Psoas muscle (tissue), 8 donors: ENCODE results near the gene CLIC5. TPM values are rescaled to one million over a fixed set of nuclear protein-coding genes. Genes with fewer than 3 reads are reported as not detected.
A peak's percentile ranks its signal among the peaks of the same experiment; 100 is the strongest.

Experiments
- ATAC-seq, 4 donors: fragments of 200-7000 bp; cut with Tn5 transposase; one replicate each; pipeline ENCODE4 v1.9.1; 2020; ENCODE audit warnings: moderate library complexity in 3 of 4, mild to moderate bottlenecking in 2 of 4
- DNase-seq, 2 donors: peaks; one replicate each; pipeline ENCODE4 v3.0.0-alpha.2; 2020
- H3K27ac ChIP-seq: fragments of 200-600 bp; one replicate; pipeline ENCODE4 v1.8.0; 2022
- H3K27me3 ChIP-seq, 3 donors: fragments of 200-600 bp in 1 of 3; one replicate each; pipeline versions ENCODE4 v1.6.1 to v1.8.0; 2013 to 2022; ENCODE audit warnings: low read length in 2 of 3, mild to moderate bottlenecking in 2 of 3, moderate library complexity in 1 of 3; ENCODE audit not compliant: insufficient read depth in 3 of 3
- H3K36me3 ChIP-seq, 2 donors: fragments of 200-600 bp in 1 of 2; one replicate each; pipeline versions ENCODE4 v1.6.1 to v1.8.0; 2013 to 2022; ENCODE audit warnings: low read depth in 1 of 2, mild to moderate bottlenecking in 1 of 2, moderate library complexity in 1 of 2; ENCODE audit not compliant: insufficient read depth in 1 of 2
- H3K4me1 ChIP-seq: fragments of 200-600 bp; one replicate; pipeline ENCODE4 v1.8.0; 2022
- H3K4me3 ChIP-seq: fragments of 200-600 bp; one replicate; pipeline ENCODE4 v1.8.0; 2022; ENCODE audit warnings: mild to moderate bottlenecking
- H3K9me3 ChIP-seq: fragments of 200-600 bp; one replicate; pipeline ENCODE4 v1.8.0; 2022
- WGBS, 3 donors: extraction: QIAGEN DNeasy Blood & Tissue Kit; methylation state at CpG; one replicate each; pipeline versions ENCODE4 v1.1.6 to v1.1.7; 2013; 5-methylcytosine and 5-hydroxymethylcytosine counted together
- intact Hi-C, 2 donors: fragments of 100-400 bp; cut with DNase I; formaldehyde crosslinking; loops; one replicate each; pipeline versions ENCODE4 v1.11.0 to v1.14.2; 2022
- polyA plus RNA-seq, 3 donors: library from polyadenylated mRNA; stranded (reverse); fragments of 200-250 nt; gene quantifications; one replicate each; pipeline ENCODE4 v1.2.3, GENCODE V29; 2013
- total RNA-seq, 4 donors: library from RNA; stranded (reverse); fragmentation: NEBNext Ultra II Directional in 2 of 4; extraction: Animal tissue kit (Norgen Biotek cat#: 25700) in 2 of 4; gene quantifications; one replicate each; pipeline versions ENCODE4 v1.2.1 to v1.2.4, GENCODE V29; 2021 to 2023
- TF ChIP-seq, protein P1 (sequence below): fragments of 200-600 bp; IDR thresholded peaks from one replicate; pipeline ENCODE4 v1.8.0; 2022; ENCODE audit warnings: antibody characterized with exemption
- donor health status: healthy with polysubstance abuse.
- donor health status: DM: no; HTN: no; CAD: no; lungs with moderate emphysema.
- donor health status: Bipolar disorder and iron deficiency.
- donor health status: healthy.
- donor health status: DM: yes; HTN: yes; CAD: no.
- donor health status: DM: no; HTN: no; CAD: no.
- donor health status: DM: no; HTN: no; CAD: no.
- donor health status: DM: yes; HTN: yes; CAD: no.

The CLIC5 gene
- total and polyA plus RNA-seq, 7 donors, result 30.2 to 285 (median 166) TPM

DNA sequence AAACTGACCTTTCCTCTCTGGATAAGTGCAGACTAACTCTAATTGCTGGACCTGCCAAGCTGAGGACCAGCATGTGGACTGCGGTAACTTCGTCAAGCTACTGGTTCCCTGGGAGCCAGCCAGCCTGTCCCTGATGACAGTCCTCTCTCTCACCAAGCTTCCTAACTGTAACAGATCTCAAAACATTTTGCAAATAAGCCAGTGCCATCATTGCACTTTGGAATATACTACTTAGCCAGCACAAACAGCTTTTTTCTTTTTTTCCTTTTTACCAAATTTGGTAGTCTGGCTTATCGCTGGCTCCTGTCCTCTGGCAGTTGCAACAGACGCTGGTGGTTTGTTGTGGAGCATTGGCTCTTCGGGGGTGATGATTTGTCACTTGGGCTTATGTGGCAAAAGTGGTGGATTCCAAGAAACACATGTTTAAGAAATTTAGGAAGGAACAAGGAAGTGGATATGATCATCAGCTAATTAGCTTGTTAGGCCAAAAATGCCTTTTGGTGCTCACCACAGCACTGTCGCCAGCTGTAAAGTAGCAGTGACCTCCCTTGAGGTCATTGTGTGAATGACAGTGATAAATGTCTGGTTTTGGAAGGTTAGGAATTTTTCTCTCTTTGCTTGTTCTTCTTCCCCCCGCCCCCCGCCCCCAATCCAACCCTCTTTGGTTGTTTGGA is 171.7 kb downstream of the CLIC5 start:
- TF ChIP-seq, protein P1, sequence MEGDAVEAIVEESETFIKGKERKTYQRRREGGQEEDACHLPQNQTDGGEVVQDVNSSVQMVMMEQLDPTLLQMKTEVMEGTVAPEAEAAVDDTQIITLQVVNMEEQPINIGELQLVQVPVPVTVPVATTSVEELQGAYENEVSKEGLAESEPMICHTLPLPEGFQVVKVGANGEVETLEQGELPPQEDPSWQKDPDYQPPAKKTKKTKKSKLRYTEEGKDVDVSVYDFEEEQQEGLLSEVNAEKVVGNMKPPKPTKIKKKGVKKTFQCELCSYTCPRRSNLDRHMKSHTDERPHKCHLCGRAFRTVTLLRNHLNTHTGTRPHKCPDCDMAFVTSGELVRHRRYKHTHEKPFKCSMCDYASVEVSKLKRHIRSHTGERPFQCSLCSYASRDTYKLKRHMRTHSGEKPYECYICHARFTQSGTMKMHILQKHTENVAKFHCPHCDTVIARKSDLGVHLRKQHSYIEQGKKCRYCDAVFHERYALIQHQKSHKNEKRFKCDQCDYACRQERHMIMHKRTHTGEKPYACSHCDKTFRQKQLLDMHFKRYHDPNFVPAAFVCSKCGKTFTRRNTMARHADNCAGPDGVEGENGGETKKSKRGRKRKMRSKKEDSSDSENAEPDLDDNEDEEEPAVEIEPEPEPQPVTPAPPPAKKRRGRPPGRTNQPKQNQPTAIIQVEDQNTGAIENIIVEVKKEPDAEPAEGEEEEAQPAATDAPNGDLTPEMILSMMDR, result no peak
- DNase-seq, result peak in 1 of 2 donors; percentile 49
- Histone ChIP-seq H3K27me3 (peaks cover 0 to 1% (median 0%) of the 10 kb centered on the region in 3 donors), H3K4me1 (no peaks in the 10 kb centered on the region), H3K9me3 (no peaks in the 10 kb centered on the region), H3K36me3 (no peaks in the 10 kb centered on the region), H3K27ac (no peak overlapping the region), H3K4me3 (no peak overlapping the region)
- no peak for ATAC-seq
- 42 to 55% (median 50%) methylated on average over 8 of the region's 8 CpGs for WGBS, 3 donors
- intact Hi-C loops, result no loop called here

DNA sequence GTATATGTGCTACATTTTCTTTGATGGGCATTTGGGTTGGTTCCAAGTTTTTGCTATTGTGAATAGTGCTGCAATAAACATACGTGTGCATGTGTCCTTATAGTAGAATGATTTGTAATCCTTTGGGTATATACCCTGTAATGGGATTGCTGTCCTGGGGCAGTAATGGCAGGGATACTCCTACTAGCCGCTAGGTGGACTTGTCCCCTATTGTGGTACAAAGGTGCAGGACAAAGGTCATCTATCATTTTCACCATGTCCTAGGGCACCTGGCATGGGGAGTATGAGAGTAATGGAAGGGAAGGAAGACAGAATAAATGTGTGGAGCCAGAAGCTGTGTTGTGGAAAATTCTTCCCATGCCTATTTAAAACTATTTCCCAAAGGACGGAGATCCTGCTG is 174.6 kb downstream of the CLIC5 start:
- ATAC-seq (no peak), DNase-seq (no peak)
- TF ChIP-seq, protein P1, result no peak

DNA sequence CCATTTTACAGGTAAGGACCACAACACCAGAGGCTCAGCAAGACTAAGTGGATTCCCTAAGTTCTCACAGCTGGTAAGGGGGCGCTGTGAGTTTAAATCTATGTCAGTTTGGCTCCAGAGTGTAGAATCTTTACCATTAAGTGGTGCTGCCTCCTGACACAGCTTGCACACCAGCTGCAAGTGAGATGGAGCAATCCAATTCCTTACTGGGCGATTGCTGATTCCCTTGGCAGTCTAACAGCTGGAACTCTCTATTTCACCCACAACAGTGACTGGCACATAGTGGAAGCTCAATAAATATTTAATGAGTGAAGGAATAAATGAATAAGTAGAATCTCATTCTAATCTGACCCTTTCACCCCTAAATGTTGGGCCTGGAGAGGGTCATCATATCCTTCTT is 176.7 kb downstream of the CLIC5 start:
- H3K4me1 ChIP-seq, result no peaks in the 10 kb centered on the region
- ATAC-seq (no peak), DNase-seq (no peak)
- TF ChIP-seq, protein P1, result no peak
- H3K27me3 ChIP-seq, result peaks cover 0 to 1% (median 0%) of the 10 kb centered on the region in 3 donors
- H3K4me3 ChIP-seq, result no peak overlapping the region
- no peaks in the 10 kb centered on the region for H3K9me3 ChIP-seq
- WGBS, 3 donors, result 53 to 67% (median 60%) methylated on average over 2 of the region's 2 CpGs
- H3K36me3 ChIP-seq, result no peaks in the 10 kb centered on the region
- intact Hi-C loops, result no loop called here
- H3K27ac ChIP-seq, result no peak overlapping the region

More for the DNA sequence above, 174.6 kb downstream of the CLIC5 start:
- intact Hi-C loops, result no loop called here
- no peaks in the 10 kb centered on the region for H3K9me3 ChIP-seq
- H3K27ac ChIP-seq, result no peak overlapping the region
- WGBS, 3 donors, result 88 to 89% (median 89%) methylated on average over 3 of the region's 3 CpGs
- H3K27me3 ChIP-seq, result peaks cover 0 to 1% (median 0%) of the 10 kb centered on the region in 3 donors
- no peaks in the 10 kb centered on the region for H3K36me3 ChIP-seq
- H3K4me3 ChIP-seq, result no peak overlapping the region
- no peaks in the 10 kb centered on the region for H3K4me1 ChIP-seq

DNA sequence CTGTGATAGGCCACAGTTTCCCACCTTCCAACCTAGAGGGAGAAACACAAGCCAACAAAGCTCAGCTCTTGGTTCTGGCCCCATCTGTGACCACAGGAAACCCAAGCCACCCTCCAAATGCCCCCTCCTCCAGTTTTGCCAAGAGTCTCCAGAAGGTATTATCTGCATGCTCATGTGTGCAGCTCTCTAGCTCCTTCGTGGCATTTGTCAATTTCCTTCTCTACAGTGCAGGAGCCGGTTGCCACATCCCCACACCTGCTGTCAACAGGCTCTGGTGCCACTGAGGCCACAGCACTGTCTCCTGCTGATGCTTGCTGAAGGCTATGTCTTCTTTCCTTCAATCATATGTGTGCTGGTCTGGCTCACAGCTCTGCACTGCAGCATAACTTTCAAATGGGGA is 177.2 kb downstream of the CLIC5 start:
- DNase-seq (no peak), ATAC-seq (no peak)
- Histone ChIP-seq H3K36me3 (no peaks in the 10 kb centered on the region), H3K9me3 (no peaks in the 10 kb centered on the region), H3K27ac (no peak overlapping the region), H3K4me1 (no peaks in the 10 kb centered on the region), H3K27me3 (peaks cover 0 to 1% (median 0%) of the 10 kb centered on the region in 3 donors), H3K4me3 (no peak overlapping the region)
- TF ChIP-seq, protein P1, result no peak
- 84 to 87% (median 84%) methylated on average over 2 of the region's 2 CpGs for WGBS, 3 donors
- intact Hi-C loops, result no loop called here
